ENCODE measurements around the gene EPB41L3. TPM values are rescaled to one million over a fixed set of nuclear protein-coding genes. Genes with fewer than 3 reads are reported as not detected.
A peak's percentile ranks its signal among the peaks of the same experiment; 100 is the strongest.

Gene EPB41L3
- total and polyA plus RNA-seq, 11 donors = 2.7 to 45.6 (median 7.9) TPM

GRCh38 chr18:5530629-5531178 is 13.1 kb downstream of the EPB41L3 start:
- Histone ChIP-seq H3K9me3 (no peaks in the 10 kb centered on the region), H3K36me3 (no peaks in the 10 kb centered on the region), H3K4me1 (peaks cover 0 to 17% (median 0%) of the 10 kb centered on the region in 12 donors), H3K4me3 (no peak overlapping the region), H3K27ac (no peak overlapping the region), H3K27me3 (no peaks in the 10 kb centered on the region)
- TF ChIP-seq, protein P1, sequence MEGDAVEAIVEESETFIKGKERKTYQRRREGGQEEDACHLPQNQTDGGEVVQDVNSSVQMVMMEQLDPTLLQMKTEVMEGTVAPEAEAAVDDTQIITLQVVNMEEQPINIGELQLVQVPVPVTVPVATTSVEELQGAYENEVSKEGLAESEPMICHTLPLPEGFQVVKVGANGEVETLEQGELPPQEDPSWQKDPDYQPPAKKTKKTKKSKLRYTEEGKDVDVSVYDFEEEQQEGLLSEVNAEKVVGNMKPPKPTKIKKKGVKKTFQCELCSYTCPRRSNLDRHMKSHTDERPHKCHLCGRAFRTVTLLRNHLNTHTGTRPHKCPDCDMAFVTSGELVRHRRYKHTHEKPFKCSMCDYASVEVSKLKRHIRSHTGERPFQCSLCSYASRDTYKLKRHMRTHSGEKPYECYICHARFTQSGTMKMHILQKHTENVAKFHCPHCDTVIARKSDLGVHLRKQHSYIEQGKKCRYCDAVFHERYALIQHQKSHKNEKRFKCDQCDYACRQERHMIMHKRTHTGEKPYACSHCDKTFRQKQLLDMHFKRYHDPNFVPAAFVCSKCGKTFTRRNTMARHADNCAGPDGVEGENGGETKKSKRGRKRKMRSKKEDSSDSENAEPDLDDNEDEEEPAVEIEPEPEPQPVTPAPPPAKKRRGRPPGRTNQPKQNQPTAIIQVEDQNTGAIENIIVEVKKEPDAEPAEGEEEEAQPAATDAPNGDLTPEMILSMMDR (IDR thresholded peaks at IDR 0.05) = no peak
- no peak for TF ChIP-seq POLR2A (IDR thresholded peaks at IDR 0.05)
- intact Hi-C loops (cut with DNase I) = loop anchor here in 1 of 10 donors (10.0 kb wide), 1 partner anchor 76 kb away; no protein-coding TSS in a partner anchor
- DNase-seq = no peak
- WGBS, 4 donors = 85 to 93% (median 88%) methylated on average over 8 of the region's 8 CpGs
- no peak for ATAC-seq

DNA sequence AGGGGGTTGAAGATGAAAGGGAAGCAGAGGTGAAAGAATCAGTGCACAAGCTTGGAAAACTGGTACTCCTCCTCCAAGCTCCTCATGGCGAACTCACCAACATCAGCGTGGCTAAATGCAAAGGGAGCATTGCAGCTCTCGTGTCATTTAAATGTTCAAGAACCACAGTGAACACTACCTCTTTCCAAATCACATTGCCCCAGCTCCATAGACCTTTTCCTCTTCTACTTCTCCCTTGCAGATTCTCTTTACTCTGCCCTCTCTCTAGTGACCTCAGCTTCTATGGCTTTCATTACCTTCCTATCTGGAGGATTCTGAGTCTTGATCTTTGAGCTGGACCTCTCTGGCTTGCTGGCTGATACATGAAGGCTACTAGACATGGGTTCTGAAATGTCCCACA is 14.3 kb downstream of the EPB41L3 start:
- WGBS, 4 donors = 92 to 95% (median 93%) methylated on average over 3 of the region's 3 CpGs
- TF ChIP-seq, protein P1 (IDR thresholded peaks at IDR 0.05) = no peak
- no peak for TF ChIP-seq POLR2A (IDR thresholded peaks at IDR 0.05)
- no peak overlapping the region for H3K27ac ChIP-seq
- no peaks in the 10 kb centered on the region for H3K36me3 ChIP-seq
- no peaks in the 10 kb centered on the region for H3K27me3 ChIP-seq
- no peaks in the 10 kb centered on the region for H3K9me3 ChIP-seq
- intact Hi-C loops (cut with DNase I) = no loop called here
- ATAC-seq (no peak), DNase-seq (no peak)
- peaks cover 0 to 17% (median 0%) of the 10 kb centered on the region in 12 donors for H3K4me1 ChIP-seq
- no peak overlapping the region for H3K4me3 ChIP-seq

DNA sequence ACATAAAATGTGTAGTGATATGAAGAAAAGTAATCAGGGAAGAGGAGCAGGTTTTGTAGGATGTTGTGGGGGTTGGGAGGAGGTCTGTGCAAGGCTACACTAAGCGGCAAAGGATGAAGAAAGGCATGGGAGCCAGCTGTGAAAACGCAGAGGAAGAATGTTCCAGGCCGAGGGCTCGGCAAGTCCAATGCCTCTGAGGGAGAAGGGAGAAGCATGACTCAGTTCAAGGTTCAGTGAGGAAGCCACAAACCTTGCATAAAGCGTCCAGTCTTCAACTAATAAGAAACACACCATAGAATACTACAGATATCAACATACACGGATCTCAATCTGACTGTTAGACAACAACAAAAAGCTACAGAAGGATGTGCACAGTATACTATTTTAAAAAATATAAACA is 16.2 kb downstream of the EPB41L3 start:
- TF ChIP-seq, protein P1 (IDR thresholded peaks at IDR 0.05) = no peak
- no peak for TF ChIP-seq POLR2A (IDR thresholded peaks at IDR 0.05)
- Histone ChIP-seq H3K36me3 (no peaks in the 10 kb centered on the region), H3K27me3 (no peaks in the 10 kb centered on the region), H3K4me3 (no peak overlapping the region), H3K9me3 (no peaks in the 10 kb centered on the region), H3K4me1 (peaks cover 0 to 17% (median 0%) of the 10 kb centered on the region in 12 donors), H3K27ac (peak overlapping the region in 3 of 12 donors; percentile 33 to 49 (median 46))
- WGBS, 4 donors = 40 to 53% (median 49%) methylated on average over 6 of the region's 6 CpGs
- ATAC-seq (peak; percentile 67 to 96 (median 80)), DNase-seq (peak in 3 of 5 donors; percentile 37 to 69 (median 45))
- intact Hi-C loops (cut with DNase I) = no loop called here

DNA sequence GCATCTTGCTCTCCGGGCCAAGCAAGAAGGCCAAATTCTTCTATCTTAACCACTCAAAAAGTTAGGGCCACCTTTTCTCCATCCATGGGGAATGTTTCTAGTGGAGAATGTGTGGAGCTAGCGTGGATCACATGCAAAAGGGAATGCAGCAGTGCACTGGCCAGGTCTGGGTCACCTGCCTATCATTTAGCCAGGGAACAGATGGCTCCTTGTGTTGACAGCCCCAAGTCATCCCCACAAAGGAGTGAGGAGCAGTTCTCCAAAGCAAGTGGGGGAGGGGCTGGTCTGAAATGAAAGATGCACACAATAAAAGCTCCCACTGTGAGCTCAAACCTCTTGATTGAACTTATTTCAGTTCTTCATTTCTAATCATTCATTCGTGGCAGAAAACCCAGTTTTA is 19.1 kb downstream of the EPB41L3 start:
- ATAC-seq = no peak
- Histone ChIP-seq H3K4me1 (peaks cover 0 to 23% (median 0%) of the 10 kb centered on the region in 12 donors), H3K27me3 (no peaks in the 10 kb centered on the region), H3K36me3 (no peaks in the 10 kb centered on the region), H3K9me3 (no peaks in the 10 kb centered on the region), H3K4me3 (no peak overlapping the region), H3K27ac (no peak overlapping the region)
- no peak for DNase-seq
- no peak for TF ChIP-seq POLR2A (IDR thresholded peaks at IDR 0.05)
- TF ChIP-seq, protein P1 (IDR thresholded peaks at IDR 0.05) = no peak
- intact Hi-C loops (cut with DNase I) = no loop called here
- WGBS, 4 donors = 58 to 90% (median 82%) methylated on average over 3 of the region's 3 CpGs
